HG02943 (cell line): ENCODE results near the gene ENOX1.
"Not testable (repeated sequence)": the region's sequence is repeated elsewhere in the genome, so short reads cannot be mapped to it uniquely, and the experiment has no call there.

Experiments used
- ATAC-seq: cut with Tn5 transposase; IDR thresholded peaks from one replicate; pipeline ENCODE4 v1.9.1; 2021; ENCODE audit warnings: mild to moderate bottlenecking, low read depth, moderate library complexity; ENCODE audit not compliant: unreplicated experiment

Gene ENOX1

DNA sequence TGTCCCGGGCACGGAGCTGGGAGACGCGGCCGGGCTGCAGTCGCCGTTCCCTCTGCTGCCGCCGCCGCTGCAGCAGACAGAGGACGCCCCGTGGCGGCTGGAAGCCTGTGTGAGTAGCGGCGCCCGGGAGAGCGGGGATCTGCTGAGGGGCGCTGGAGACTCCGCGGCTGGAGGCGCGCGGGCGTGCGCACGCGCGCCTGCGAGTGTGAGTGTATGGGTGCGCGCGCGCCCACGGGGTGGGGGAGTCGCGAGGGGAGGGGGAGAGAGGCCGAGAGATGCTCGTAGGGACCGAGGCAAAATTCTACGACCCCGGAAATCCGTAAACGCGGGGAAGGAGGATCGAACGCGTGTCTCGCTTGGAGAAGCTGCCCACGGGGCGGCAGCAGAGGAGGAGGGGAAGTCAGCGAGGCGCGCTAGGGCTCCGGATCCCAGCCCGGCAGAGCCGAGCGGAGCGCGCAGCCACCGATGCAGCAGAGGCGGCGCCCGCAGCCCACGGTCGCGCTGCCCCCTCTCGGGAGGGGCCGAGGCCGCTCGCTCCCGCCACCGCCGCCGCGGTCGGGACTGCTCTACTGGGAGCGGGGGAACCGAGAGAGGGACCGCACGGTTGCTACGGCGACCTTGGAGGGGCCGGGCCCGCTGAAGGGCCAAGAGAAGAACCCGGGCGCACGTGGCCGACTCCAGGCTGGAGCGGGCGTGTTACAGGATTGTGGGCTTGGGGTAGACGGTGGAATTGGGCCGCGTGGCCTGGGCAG, at the start of gene ENOX1:
TSS of gene ENOX1 (minus strand) at position 207 of the 752 bp plus-strand sequence.
- no peak for ATAC-seq

DNA sequence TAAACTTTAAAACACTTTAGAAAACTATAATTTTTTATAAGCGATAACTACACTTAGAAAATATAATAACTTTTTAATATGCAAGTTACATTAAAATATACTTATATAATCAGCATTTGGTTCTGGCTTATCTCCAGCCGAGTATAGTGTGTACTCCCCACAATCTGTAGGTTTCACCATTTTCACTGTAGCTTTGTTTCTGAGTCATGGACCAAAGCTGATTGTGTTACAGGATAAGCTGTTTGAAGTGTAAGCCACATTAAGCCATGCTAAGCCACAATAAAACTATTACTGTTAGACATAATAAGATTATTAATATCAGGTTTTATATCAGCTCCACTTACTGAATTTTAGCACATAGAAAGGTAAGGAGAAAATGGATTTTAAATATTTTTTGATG, 48.9 kb upstream of the ENOX1 start:
- no peak for ATAC-seq

DNA sequence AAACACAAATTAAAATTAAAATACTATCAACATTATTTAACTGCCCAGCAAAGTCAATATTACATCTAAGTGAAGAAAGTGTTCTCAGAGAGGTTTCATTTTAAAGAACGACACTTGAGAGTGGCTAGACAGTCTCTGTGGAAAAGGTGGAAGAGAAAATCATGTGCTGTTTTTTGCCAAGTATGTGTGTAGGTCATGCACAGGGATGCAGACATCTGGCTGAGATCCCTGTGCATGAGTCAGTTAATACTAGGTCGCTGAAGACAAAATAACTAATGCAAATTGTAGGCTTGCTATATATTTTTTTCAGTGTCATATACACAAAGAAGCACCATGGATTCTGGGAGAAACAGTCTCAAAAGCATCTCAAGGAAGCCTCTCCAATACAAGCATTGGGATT, 44.3 kb upstream of the ENOX1 start:
- ATAC-seq, result no peak

DNA sequence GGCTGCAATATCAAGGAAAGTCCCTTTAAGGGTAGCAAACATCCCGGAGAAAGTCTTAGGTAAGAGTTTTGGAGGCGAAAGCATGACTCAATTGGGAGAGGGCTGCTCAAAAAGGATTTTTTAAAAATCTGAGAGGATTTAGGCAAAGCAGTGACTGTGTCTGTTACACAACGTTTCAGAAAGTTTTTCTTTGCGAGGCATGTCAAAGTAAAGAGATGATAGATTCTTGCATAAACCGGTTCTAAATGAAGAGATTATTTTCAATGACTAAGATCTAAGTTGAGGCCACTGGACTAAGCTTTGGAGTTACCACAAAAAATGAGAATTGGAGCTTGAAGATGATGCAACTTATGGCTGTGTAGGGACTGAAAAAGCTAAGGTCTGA, 43.7 kb upstream of the ENOX1 start:
- no peak for ATAC-seq

DNA sequence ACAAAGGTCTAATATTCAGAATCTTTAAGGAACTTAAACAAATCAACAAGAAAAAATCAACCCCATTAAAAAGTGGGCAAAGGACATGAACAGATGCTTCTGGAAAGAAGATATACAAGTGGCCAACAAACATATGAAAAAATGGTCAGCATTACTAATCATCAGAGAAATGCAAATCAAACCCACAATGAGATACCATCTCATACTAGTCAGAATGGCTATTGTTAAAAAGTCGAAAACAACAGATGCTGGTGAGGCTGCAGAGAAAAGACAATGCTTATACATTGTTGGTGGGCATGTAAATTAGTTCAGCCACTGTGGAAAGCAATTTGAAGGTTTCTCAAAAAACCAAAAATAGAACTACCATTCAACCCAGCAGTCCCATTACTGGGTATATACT, 37.9 kb upstream of the ENOX1 start:
- not testable (repeated sequence) for ATAC-seq

DNA sequence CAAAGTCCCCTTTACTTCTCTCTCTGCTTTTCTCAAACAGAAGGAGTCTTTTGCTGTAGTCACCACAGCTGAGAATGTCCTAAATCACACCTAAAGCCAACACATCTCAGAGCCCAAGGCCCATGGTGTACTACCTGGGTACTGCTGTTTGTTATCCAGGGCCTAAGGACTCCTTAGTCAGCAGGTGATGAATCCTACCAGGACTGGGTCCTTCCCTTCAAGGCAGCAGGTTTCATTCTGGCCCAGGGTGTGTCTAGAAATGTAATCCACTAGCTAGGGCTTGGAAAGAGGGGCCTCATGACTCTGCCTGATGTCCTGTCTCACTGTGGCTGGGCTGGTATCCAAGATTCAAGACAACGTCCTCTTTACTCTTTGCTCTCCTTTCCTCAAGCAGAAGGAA, 36.2 kb upstream of the ENOX1 start:
- ATAC-seq, result no peak

DNA sequence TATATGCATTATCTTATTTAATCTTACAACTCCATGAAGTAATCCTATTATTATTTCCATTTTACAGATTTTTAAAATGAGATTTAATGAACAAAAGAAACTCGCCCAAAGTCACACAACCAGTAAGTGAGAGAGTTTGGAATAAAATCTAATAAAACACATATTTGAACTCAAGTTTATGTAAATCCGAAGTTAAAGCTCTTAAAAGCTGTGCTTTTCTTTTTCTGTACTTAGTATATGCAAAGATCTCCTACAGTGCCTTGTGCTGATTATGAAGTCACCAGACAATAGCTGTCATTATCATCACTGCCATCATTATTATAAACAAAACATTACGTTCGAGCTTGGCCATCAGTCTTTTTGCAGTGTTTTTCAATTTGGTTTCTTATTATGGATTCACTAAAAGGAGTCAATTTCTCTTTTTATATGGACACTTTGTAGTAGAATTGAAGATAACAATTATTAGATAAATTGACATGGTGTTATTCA, 29.7 kb upstream of the ENOX1 start:
- no peak for ATAC-seq

DNA sequence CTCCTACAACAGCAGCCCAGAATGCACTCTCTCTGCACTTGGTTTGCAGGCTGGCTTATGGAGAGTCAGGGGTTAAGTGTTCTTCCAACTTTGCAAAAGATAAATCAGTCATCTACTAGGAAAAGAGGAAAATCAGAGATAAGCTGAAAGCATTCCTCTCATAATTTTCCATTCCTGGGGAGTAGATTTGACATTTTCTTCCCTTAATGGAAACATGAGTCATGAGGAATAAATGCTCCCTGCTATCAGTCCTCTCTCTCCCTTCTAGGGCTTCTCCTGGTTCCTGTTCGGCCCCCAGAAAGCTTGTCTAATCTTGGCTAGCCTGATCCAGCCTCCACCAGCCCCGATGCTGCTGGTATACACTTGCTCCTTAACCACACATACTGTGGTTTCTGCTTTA, 28.4 kb upstream of the ENOX1 start:
- ATAC-seq, result no peak

DNA sequence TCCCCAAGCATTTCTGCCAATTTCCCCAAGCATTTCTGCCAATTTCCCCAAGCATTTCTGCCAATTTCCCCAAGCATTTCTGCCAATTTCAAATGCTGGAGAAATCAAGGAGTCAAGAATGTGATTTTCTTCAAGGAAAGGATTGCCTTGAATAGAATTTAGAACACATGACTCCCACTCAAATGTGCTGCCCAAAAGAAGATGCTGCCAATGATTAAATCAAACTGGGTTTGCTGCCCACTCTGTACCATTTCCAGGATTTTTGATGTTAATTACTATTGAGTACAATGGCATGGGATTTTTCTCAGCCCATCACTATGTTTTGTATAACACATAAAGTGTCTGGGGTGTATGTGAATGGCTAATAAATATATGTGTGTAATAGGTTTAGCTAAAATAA, 21.9 kb upstream of the ENOX1 start:
- no peak for ATAC-seq

DNA sequence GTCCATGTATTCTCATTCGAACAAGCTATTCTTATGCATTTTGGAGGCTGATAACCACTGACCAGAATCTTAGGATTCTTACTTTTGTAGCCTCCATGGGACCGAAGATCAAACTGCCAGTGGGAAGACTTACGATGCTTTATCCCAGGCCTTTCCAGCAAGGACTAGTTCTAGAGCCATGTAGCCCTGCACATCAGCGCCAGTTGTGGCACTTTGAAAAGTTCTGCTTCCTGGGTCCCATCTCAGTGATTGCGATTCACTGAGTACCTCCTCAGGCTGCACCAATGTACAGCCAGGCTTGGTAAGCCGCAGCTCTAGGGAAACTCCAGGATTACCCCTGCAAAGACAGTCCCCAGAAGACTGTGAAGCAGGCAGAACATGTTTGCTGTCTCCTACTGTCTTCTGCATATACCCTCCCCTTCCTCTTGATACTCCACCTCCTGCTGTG, 18.9 kb upstream of the ENOX1 start:
- ATAC-seq, result no peak

DNA sequence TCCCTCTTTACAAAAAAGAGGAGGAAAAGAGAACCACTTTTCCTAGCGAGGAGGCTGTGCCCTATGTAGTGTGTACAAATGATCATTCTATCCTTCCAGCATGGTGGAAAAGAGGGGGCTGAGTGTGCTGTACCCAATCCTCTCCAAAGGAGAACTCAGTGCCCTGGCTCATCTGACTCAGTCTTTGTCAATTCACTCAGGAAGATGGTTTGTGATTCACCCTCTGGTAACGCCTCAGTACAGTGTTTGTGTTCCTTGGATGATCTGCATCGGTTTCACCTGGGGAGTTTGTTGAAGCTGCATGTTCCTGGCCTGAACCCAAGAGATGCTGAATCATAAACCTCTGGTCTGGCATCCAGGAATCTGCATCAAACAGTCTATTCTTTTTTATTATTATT, 18.3 kb upstream of the ENOX1 start:
- ATAC-seq, result no peak

DNA sequence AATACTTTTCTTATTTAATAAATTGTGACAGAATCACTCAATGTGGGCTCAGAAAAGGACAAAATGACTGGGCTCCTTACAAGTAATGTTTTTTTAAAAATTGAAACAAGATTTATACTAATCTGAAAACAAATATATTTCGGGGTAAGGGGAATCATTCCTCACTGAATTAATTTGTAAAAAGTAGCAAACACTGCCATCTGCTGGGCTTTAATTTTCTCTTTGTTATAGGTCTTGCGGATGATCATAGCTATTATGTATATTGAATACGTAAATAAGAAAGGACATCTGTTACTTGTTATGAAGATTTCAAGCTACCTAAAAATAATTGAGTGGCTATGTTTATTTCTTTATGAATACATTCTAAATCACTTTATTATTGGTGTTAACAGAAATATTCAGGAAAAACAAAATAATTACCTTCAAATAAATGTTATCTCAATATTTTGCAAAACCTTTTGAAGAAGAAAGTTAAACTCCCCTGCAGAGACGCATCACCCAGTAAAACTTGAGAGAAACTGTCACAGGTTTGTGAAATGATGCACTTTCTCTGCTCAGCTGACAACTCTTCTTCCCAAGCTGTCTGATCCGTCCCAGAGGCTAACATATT, 17.8 kb upstream of the ENOX1 start:
- no peak for ATAC-seq

DNA sequence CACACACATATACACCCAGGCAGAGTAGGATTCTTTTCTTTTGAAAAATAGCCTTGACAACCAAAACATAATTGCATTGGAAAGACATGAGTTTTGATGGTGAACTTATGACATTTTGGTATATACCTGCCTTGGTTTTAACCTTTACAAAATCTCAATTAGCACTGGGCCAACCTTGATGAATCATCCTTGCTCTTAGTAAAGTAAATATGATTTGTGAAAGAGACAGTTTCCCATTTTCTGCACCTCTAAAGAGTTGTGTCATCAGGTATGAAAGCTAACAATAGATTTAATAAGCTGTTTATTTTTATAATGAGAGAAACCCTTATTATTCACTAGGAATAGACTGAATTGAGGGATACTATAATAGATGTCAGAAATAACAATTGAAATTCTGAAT, 15.7 kb upstream of the ENOX1 start:
- ATAC-seq, result no peak

DNA sequence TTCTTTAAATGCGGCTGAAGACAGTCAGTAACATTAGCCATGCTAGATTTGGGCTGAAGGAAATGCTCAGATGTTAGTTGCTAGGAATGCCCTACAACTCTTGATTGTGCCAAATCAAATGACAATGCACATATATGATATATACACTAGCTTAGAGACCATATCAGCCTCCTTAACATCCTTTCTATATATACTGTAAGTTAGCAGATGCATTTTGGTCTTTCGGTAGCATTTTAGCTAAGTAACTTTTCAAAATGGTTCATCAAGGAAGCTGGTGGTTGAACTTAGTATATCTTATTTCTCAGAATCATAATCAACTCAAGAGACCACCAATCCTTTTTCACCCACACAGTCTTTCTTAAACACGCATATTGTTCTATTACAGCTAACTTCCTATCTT, 14.1 kb upstream of the ENOX1 start:
- no peak for ATAC-seq

DNA sequence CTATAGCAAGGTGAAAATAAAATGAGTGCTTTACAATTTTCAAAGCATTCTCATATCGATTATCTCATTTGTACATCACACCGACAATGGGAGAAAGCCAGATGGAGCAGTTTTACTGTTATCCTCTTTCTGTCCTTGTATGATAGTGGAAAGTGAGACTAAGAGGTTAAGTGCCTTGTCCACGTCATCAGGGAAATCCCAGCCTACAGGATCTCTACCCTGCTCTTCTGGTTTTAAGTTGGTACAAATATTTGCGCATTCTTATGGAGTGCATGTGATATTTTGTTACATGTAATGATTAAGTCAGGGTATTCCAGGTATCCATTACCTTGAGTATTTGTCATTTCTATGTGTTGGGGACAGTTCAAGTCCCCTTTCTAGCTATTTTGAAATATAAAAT, 12.4 kb upstream of the ENOX1 start:
- ATAC-seq, result no peak

DNA sequence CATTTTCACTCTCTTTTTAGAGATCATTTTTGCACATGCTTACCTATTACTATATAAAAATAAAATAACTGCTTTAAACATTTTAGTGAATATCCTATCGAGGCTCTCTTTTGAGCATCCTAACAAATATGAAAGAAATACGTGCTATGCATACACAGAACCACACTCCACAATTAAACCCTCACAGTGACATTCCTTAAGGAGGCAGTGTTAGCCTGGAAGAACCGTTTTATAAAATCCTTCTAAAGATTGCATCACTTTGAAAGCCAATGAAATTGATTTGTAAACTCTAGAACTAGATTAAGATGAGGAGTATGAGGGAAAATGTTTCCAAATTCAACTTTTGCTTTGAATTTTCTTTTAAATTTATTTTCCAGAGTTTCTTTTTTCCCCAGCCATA, 11.1 kb upstream of the ENOX1 start:
- no peak for ATAC-seq

DNA sequence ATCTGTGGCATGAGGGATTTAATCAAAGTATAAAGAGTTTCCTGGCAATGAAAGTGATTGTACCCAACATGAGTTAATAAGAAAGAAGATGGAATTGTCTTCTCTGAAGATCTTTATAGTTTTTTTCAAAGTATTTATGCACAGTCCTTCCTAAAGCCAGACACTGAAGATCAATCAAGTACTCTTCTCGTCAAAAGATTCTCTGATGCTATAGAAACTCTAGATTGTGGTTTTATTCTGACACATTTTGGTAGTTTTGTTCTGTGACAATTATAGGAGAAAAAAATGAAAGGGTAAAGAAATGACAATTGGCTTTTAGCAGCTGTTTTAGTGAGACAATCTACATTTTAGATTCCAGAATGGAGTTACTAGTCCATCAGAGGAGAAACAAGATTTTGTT, 10.4 kb upstream of the ENOX1 start:
- no peak for ATAC-seq

DNA sequence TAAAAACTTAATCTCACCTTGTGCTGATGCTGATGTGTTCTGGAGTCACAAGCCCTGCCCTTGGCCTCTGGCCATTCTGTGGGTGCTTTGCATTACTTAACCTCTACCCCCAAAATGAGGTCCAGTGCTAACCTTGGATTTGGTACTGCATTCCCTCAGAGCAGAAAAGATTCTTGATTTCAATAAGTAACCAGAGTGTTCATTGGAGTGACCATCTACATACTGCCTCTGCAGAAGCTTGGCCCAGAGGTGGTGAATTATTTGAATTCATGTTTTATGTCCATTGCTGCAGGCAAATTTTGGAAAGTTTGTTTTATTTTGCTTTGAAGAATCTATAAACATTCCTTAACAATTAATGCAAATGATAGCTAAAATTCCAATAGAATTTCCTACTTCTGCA, 7.6 kb upstream of the ENOX1 start:
- no peak for ATAC-seq

DNA sequence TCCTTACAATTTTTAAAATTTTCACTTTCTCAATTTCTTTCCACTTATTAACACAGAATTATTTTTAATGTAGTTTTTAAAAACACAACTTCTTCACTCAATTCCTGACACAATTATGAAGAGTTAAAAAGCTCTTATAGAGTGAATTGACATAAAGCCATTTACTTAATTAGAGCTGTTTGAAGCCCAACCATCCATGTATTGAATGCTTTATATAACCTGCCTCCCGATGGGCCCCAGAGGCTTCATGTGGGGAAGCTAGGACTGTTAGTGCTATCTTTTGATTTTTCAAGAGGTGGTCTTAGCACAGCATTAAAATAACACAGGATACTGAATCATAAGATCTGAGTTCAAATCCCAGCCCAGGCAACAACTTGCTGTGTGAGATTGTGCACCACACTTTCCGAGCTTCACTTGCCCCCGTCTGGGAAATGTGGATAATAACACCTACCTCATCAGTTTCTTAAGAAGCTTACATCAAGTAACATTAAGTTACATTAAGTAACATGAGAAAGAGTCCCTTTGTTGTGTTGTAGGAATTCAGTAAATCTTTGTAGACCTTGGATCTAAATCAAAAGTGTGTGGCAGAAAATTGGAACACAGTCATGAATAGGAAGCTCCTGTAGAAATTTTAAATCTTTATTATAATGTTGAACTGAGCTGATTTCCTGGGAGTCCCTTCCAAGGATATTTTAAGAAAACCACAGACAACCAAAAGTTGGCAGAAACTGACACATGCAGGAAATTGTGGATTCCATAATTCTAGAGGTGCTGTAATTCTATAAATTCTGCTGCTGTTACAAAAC, 5.5 kb upstream of the ENOX1 start:
- ATAC-seq, result no peak

DNA sequence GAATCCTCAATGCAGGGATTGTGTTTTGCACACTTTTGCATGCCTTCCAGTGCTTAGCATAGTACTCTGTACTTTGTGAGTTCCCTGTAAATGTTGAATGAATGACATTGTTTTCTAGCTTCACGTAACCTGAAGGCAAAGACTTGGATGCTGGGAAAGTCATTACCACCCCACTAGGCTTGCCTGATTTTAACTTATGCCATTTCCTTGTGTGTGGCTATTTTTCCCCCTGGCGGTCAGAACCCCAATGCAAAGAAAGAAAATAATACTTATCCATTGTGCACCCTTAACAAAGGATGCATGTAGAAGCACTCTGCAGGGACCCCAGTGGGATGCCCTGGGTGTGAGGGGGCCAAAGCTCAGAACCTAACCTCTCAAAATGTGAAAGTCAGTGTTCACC, 1.2 kb upstream of the ENOX1 start:
- ATAC-seq, result no peak

DNA sequence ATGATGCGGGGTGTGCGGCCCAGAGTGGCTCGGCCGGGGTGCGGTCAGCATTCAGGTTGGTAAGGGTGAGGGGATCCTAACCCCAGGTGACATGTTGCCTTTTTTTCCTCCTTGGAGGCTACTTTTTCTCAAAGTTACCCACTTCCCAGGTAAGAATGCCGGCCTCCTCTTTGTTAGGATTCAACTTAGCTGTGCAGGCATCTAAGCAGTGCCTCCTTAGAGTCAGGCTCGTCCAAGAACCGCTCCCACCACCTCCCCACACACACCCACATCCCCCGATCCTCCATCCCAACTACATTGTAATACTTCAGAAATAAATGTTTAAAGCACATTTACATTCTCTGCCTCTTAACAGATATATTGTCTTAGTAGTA, 733 bp upstream of the ENOX1 start:
- no peak for ATAC-seq

DNA sequence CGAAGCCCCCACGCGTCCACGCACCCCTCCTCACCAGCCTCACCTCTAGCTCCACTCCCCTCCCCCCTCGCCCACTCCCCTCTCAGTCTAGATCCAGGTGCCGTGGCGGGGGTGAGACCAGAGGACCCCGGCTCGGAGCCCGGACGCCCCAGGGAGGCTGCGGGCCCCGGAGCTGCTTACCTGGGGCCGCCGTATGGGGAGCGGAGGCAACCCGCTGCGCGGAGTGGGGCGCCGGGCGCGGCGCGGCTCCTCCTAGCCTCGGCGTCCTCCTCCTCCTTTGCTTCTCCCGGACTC, 353 bp downstream of the ENOX1 start:
- no peak for ATAC-seq
